NCI-H446 (cell line): ENCODE results near the gene CTNNA1.

ENCODE experiments used
- DNase-seq, 2 experiments: peaks; one replicate each; lab custom pipeline; 2025; lab: John Stamatoyannopoulos, UW

CTNNA1 gene

GRCh38 chr5:138850865-138851435 is 97.7 kb downstream of the CTNNA1 start:
- DNase-seq: no peak

GRCh38 chr5:138853132-138853531 is 99.9 kb downstream of the CTNNA1 start:
- no peak for DNase-seq

GRCh38 chr5:138867011-138867410 is 113.8 kb downstream of the CTNNA1 start:
- no peak for DNase-seq

- DNase-seq: no peak
Measured at GRCh38 chr5:138869038-138869437, 115.8 kb downstream of the CTNNA1 start.

GRCh38 chr5:138869763-138870500 is 116.7 kb downstream of the CTNNA1 start:
- no peak for DNase-seq

GRCh38 chr5:138870611-138871010 is 117.4 kb downstream of the CTNNA1 start:
- no peak for DNase-seq

GRCh38 chr5:138872841-138873465 is 119.7 kb downstream of the CTNNA1 start:
- DNase-seq: no peak

GRCh38 chr5:138873466-138874221 is 120.4 kb downstream of the CTNNA1 start:
- no peak for DNase-seq

- DNase-seq: no peak
Measured at GRCh38 chr5:138874241-138874640, 121.0 kb downstream of the CTNNA1 start.

GRCh38 chr5:138874771-138875551 is 121.7 kb downstream of the CTNNA1 start, which contains the start of gene LRRTM2:
Gene LRRTM2, minus strand, starts transcription at chr5:138875335. Its CDS starts 424 bp downstream, at chr5:138874911.
- DNase-seq: peak; percentile 9 to 19

GRCh38 chr5:138875552-138875875 is 122.3 kb downstream of the CTNNA1 start:
- DNase-seq: no peak

GRCh38 chr5:138875946-138876345 is 122.7 kb downstream of the CTNNA1 start:
- DNase-seq: no peak

- DNase-seq: no peak
Measured at GRCh38 chr5:138876811-138877210, 123.6 kb downstream of the CTNNA1 start.

- DNase-seq: no peak
Measured at GRCh38 chr5:138878437-138879235, 125.4 kb downstream of the CTNNA1 start.

GRCh38 chr5:138883211-138883610 is 130.0 kb downstream of the CTNNA1 start:
- DNase-seq: no peak

- no peak for DNase-seq
Measured at GRCh38 chr5:138884094-138884493, 130.9 kb downstream of the CTNNA1 start.

- DNase-seq: no peak
Measured at GRCh38 chr5:138884554-138884953, 131.3 kb downstream of the CTNNA1 start.

GRCh38 chr5:138889994-138890393 is 136.8 kb downstream of the CTNNA1 start:
- no peak for DNase-seq

- no peak for DNase-seq
Measured at GRCh38 chr5:138890644-138891043, 137.4 kb downstream of the CTNNA1 start.

- no peak for DNase-seq
Measured at GRCh38 chr5:138895918-138896317, 142.7 kb downstream of the CTNNA1 start.

- no peak for DNase-seq
Measured at GRCh38 chr5:138898299-138898698, 145.1 kb downstream of the CTNNA1 start.
